Left hindlimb (tissue), 1 donor: Measurements from ENCODE around the gene RNASE2.
"Not testable (repeated sequence)": the region's sequence is repeated elsewhere in the genome, so short reads cannot be mapped to it uniquely, and the experiment has no call there.

Source experiments
- DNase-seq: peaks from one replicate; pipeline ENCODE4 v3.0.0-alpha.2; 2018

The RNASE2 gene

DNA sequence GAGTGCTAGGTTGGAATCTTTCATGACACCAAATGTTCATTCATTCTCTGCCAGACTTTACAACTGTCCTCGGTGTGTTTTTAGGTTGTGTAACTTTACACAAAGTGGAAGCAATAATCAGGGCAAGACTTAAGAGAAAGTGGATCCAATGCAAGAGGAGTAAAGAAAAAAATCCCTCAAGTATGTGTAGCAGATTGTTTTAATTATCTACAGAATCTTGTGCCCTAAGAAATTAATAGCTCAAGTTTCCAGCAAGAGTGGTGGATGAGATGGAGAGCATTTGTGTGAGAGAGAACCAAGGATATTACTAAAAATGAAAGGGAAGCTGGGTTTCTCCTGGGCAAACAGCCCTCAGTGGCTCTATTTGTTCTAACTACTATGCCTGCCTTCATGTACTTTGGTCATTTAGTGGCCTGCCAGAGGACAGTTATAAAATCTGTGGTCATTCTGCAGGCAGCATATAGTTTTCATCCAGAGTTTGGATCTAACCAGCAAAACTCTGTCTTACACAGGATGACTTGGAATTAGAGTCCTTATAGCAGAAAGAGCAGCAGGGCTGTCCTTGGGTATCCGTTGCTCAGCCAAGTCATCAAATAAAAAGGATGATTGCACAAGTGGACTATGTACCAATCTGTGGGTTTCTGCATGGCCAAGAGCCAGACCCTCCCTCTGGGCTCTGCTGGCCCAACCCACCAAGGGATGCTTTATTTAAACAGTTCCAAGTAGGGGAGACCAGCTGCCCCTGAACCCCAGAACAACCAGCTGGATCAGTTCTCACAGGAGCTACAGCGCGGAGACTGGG is at the start of gene RNASE2:
TSS of gene RNASE2 (plus strand) at position 752 of the 802 bp plus-strand sequence. CDS start 285 bp downstream, outside the sequence.
- not testable (repeated sequence) for DNase-seq

DNA sequence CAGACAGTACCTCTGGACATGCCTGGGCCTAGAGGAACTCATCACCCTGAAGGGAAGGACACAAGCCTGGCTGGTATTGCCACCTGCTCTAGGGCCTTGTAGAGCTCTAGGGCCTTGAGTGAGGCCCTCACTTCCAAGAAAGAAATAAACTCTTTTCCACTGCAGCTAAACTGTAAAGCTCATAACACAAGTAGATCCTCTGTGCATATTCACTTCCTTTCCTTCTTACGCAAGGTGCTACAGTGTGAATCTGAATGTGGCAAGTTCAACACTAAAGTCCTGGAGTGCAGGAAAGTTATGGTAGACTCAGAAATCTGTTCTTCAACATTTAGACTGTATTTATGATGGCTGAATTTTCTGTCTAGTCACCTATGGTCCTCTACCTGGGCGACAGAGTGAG is 49.6 kb upstream of the RNASE2 start:
- no peak for DNase-seq

DNA sequence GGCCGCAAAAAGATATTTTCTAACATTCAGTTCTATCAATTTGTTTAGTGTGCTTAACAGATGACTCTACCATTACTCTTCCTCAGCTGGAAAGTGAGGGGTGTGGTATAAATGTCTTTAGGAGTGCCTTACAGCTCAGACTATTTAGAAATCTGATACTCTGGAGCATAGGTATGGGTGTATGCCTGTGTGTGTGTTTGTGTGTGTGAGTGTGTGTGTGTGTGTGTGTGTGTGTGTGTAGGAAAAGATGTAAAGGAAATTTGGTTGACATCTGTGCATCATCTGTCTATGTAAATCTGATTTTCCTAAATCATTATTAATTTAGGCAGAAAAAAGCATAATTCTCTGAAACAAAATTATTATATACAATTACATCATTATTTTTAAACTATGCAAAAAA is 48.1 kb upstream of the RNASE2 start:
- no peak for DNase-seq

DNA sequence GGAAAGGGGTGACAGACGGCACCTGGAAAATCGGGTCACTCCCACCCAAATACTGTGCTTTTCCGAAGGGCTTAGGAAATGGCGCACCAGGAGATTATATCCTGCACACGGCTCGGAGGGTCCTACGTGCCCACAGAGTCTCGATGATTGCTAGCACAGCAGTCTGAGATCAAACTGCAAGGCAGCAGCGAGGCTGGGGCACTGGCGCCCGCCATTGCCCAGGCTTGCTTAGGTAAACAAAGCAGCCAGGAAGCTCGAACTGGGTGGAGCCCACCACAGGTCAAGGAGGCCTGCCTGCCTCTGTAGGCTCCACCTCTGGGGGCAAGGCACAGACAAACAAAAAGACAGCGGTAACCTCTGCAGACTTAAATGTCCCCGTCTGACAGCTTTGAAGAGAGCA is 44.5 kb upstream of the RNASE2 start:
- DNase-seq: not testable (repeated sequence)

DNA sequence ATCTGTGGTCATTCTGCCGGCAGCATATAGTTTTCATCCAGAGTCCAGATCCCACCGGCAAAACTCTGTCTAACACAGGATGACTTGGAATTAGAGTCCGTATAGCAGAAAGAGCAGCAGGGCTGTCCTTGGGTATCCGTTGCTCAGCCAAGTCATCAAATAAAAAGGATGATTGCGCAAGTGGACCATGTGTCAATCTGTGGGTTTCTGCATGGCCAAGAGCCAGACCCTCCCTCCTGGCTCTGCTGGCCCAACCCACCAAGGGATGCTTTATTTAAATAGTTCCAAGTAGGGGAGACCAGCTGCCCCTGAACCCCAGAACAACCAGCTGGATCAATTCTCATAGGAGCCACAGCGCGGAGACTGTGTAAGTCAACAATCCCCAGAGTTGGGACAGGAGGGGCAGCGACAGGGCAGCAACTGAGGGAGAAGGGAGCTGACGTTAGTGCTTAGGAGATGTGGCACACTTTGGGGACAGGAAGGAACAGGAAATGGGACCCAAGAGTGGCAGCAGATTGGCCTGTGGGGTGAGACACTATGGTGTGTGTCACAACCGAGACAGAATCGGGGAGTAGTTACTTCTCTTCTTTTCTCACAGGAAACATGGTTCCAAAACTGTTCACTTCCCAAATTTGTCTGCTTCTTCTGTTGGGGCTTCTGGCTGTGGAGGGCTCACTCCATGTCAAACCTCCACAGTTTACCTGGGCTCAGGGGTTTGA is 36.1 kb upstream of the RNASE2 start:
- not testable (repeated sequence) for DNase-seq

DNA sequence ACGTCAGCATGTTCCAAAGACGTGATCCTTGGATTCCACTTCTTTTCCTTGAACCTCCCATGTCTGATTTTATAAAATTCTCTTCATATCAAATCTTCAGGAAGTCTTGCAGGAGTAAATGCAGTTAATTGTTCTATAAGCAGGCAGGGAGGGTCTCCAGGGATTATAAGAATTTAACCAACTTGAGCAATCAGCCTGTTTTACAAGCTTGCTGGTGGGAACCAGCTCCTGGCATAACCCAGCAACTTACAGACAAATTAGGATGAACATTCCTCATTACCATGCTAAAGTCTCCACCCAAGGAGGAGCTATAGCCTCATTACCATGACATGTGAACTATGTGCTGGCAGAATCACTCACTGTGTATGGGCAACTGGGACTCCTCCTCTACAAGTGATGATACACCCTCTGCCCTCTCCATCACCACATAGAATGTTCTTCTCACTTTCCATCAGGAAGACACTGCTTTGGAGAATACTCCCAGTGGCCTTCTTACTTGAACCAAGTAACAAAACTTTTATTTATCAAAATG is 31.5 kb upstream of the RNASE2 start:
- DNase-seq: not testable (repeated sequence)

DNA sequence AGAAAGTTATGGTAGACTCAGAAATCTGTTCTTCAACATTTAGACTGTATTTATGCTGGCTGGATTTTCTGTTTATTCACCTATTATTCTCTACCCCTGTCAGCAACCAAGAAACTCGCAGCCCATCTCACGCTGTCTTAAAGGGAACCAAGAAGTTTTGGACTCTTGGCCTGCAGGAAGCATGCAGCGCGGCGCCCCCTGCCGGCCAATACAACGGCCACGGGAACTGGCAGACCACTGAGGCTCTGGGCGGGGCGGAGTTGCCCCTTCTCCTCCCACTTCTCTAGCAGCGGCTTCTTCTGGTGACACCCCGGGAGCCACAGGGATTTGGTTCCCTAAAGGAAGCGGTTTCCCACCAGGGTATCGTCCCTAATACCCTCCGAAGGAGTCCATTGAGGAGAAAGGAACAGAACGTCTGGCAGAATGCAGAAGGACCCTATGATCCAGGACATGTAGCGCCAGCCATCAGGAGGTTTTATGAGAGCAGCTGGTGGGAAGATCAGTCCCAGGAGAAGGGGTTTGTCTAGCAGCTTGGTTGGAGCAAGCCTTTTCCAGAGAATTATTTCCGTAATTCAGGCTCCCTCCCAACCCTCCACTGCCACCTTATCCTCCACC is 21.0 kb upstream of the RNASE2 start:
- DNase-seq: no peak

DNA sequence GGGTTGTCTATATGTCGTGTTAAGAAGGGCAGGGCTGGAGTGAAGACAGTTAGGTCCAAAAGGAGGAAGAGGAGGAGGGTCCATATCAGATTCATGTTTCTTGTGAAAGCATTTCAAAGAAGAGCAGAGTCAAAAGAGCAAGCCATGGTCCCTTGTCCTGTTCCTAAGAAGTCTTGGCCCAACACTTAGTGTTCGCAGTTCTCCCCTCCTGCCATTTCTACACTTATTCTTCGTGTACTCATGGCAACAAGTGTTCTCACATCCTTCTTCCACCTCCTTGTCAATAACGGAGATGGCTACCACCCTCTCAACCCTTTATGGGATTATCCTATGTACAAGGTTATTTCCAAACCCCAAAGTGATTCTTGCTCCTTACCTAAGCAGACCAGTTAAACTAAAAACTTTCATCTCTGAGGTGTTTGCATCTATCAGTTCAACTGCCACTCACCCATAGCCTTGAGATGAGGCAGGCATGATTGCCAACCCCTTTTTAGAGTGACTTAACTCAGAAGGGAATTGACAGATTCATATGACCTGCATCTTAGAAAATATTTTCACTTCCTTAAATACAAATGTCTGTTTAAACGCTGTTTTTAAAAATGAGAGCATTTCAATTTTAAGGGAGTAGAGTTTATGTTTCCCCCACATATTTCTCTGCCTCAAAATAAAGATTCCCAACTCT is 19.8 kb upstream of the RNASE2 start:
- DNase-seq: no peak

DNA sequence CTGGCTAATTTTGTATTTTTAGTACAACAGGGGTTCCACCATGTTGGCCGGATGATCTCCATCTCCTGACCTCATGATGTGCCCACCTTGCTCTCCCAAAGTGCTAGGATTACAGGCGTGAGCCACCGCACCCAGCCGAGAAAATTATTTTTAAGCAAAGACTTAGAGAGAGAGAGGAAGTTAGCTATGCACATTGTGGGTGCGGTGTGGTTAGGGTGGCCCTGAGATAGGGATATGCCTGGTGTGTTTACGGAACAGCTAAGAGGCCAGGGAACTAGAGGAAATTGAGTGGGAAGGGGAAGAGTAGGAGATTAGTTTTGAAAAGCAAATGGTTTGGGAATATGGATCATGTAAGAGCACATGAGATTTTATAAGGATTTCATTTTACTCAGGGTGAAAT is 10.1 kb upstream of the RNASE2 start:
- not testable (repeated sequence) for DNase-seq

DNA sequence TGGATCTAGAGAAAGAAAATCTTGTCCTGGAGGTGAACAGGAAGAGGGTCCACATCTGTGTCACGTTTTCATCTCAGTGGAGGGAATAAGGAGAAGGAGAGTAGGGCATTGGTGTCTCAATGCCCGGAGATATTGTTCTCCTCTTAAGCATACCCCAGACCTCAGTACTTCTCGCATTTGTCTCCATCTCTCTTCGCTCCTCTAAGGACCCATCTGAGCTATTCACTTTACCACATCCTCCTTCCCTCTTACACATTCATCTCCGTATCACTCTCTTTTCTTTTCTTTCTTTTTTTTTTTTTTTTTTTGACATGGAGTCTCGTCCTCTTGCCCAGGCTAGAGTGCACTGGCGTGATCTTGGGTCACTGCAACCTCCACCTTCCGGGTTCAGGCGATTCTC is 8.6 kb upstream of the RNASE2 start:
- not testable (repeated sequence) for DNase-seq

DNA sequence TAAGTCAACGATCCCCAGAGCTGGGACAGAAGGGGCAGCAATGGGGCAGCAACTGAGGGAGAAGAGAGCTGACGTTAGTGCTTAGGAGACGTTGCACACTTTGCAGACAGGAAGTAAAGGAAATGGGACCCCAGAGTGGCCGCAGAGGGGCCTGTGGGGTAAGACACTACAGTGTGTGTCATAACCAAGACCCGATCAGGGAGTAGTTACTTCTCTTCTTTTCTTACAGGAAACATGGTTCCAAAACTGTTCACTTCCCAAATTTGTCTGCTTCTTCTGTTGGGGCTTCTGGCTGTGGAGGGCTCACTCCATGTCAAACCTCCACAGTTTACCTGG is 219 bp downstream of the RNASE2 start:
- DNase-seq: not testable (repeated sequence)

DNA sequence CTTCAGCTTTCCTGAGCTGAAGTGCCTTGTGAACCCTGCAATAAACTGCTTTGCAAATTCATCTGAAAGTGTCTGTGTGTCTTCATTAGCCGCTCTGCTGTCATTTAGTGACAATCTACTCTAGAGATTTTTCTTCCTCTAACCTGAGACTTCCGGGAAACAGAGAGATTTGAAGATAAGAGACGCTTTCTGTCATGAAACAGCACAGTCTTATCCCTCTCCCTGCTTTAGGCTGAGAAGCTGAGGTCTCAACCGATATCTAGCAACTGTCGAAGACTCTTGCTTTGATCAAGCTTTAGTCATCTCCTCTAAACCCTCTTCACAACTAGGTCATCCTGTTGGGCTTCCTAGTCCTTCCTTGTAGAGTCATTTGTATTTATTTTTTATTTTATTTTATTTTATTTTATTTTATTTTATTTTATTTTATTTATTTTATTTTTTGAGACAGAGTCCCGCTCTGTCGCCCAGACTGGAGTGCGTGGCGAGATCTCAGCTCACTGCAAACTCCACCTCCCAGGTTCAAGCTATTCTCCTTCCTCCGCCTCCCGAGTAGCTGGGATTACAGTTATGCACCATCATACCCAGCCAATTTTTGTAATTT is 1.2 kb downstream of the RNASE2 start:
- no peak for DNase-seq

DNA sequence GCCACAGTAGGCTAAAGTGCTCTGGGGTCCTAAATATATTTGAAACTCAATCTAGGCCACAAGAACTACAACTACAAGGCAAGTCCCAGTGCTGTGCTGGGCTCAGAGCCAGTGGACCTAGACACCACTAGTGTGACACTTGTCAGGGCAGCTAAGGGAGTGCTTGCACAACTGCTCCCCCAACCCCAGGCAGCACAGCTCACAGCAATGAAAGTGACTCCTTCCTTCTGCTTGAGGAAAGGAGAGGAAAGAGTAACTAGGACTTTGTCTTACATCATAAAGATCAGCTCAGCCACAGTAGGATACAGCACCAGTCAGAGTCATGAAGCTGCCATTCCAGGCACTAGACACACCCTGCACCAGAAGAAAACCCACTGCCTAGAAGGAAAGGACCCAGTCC is 3.7 kb downstream of the RNASE2 start:
- DNase-seq: not testable (repeated sequence)

DNA sequence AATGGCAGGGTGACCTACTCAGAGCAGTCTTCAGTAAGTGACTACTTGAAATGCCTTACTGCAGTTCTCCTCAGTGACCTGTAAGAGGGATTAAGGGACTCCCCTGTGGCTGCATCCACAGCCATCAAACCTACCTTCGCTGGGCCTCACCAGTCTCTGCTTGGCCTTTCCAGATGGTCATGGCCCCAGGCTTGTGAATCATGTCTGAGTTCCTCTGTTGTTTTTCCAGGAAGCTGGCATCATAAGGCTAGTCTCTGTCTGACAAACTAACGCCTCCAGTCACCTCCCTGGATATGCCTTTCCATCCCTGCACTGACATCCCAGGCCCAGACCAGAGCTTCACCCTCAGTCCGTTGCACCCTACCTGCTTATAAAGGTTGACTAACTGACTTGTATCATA is 14.0 kb downstream of the RNASE2 start:
- no peak for DNase-seq

DNA sequence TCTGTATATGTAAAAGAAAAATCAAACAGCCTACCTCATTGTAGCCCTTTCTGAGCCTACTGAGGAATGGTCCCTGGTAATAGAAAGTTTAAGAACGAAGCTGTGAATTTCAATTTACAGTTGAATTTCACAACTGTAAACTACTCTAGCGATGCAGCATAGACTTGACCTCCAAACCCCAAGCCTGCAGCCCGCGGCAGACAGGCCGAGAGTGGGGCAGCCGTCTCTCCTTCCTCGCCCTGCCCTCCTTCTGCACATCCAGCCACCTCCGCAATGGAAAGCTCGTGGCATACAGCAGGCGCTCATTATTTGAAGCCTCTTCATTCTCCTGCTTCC is 15.3 kb downstream of the RNASE2 start:
- no peak for DNase-seq

DNA sequence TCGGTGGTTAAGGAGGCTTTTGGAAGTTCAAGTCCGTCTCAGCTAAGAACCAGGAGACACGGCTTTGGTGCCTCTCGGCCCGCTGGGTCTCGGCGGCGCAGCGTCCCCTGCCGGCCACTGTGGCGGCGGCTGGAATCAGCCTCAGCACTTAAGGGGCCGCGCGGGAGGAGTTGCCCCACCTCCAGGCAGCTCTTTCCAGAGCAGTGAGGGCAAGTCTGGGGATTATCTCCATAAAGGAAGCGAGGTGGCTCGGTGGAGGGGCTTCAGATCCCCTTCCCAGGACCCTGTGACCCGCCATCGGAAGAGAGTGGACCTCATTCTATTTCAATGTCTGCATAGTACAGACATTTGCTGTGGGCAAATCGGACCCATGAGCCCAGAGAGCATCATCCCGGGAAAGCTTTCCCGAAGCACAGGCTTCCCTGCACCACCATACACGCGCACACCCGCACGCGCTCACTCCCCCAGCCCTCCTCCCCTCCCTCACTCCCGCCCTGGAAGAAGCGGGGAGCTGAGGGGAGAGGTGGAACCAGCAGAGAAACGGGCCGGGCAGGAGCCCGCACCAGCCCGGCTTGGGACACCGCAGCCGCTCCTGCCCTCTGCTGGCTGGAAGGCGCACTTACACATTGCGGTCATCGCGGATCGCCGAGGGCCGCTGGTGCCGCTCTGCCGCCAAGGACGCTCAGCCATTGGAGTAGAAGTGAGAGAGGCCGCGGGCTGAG is 15.9 kb downstream of the RNASE2 start:
- peak; percentile 90 for DNase-seq

DNA sequence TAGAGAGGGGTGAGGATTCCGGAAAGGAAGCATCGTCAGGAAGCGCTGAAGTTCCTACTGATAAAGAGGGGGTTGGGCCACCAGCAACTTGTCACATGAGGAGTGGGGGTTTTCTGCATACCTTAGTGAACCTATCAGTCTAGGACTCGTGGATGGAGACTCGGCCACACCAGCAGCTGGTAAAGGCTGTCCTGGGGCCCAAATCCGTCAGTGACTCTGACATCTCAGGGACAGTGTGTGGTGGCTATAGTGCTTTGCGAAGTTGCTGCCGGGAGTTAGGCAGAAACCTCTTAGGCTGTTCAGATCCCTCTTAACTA is 16.4 kb downstream of the RNASE2 start:
- DNase-seq: no peak

DNA sequence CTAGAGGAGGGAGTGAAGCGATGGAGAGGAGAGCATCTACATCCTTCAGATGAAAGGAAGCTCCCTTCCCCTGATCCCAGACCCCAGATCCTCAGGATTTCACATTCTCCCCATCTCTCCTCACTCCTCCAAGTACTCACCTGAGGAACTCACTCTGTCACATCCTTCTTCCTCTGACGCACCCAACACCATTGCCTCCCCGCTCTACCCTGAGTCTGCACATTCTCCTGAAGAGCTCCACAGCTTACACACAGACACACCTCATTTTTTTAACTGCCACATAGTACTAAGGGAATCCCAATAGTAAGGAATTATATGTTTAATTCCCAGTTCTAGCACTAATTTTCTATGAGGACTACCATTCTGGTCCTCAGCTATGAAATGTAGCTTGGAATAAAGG is 18.2 kb downstream of the RNASE2 start:
- no peak for DNase-seq

DNA sequence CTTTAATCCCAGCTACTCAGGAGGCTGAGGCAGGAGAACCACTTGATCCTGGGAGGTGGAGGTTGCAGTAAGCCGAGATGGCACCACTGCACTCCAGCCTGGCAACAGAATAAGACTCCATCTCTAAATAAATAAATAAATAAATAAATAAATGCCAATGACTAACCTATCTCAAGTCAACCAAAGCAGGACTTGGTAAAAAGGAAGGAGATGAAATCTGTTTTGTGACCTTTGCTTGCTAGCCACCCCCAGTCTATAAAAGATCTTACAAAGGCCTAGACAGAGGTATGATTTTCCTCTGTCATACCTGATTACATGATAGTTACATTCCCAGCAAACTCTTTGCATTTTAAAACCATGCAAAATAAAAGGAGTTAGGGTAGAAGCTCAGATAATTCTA is 21.0 kb downstream of the RNASE2 start:
- no peak for DNase-seq

DNA sequence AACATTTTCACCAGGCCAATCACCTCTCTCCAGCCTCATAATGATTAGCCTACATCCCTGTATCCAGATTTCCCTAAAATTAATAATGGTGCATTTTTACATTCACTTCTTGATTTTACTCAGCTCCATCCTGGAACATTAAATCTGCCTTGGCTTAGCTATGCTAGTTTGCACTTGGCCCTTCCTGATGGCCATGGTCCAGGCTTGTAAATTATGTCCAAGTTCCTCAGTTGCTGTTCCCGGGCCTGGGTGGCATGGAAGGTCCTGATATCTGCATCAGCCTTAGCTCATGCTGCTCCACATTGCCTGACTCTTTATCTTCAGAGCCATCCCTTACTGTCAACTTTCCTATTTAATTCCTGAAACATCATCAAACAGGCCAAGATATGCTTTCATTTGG is 23.4 kb downstream of the RNASE2 start:
- DNase-seq: no peak

DNA sequence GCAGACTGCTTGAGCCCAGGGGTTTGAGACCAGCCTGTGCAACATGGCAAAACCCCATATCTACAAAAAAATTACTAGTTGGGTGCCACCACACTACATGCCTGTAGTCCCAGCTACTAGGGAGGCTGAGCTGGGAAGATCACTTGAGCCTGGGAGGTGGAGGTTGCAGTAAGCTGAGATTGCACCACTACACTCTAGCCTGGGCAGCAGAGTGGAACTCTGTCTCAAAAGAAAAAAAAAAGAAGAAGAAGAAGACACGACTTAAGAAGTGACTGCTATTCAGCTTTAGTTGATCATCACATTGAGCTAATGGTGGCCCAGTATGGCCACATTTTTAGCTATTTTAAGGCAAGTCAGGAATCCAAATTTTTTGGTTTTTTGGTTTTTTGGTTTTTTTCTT is 25.6 kb downstream of the RNASE2 start:
- no peak for DNase-seq

DNA sequence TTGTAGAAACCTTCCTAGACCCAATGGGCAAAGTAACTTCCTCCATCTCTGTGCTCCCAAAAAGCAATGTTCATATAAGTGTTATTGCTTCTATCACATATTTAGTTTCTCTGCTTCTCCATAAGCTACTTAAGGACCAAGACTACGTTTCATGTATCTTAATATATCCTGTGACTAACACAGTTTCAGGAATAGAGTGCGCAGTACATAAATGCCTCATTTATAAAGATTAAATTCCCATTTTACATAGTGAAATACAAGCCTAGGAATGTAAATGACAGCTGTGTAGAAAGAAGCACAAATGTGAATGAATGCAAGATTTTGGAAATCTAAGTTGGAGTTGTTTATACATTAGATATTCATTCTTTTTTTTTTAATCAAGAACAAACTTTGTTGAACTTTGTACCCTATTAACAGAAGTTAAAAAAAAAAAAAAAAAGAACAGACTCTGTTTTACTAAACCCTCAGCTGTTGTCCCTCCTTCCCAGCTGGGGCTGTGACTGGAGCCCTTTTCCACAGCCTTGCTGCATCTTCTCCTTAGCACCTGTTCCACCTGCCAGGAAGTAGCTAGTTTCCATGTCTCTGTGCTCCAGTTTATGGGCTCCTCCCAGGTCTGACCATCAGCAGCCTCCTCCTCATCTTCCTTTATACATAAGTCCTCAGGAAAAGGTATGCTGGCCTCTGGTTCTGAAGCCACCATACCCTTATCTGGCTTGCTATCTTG is 27.5 kb downstream of the RNASE2 start:
- no peak for DNase-seq
